Erythroblast (primary cell): ENCODE results near the gene VPS36.
"Not testable (repeated sequence)": the region's sequence is repeated elsewhere in the genome, so short reads cannot be mapped to it uniquely, and the experiment has no call there.

ENCODE experiments used
- GATA1 ChIP-seq: IDR thresholded peaks from 2 replicates; pipeline ENCODE4 v1.6.1; 2011; ENCODE audit warnings: low read depth, mild to moderate bottlenecking, control low read depth, low read length, moderate library complexity
- POLR2A ChIP-seq: IDR thresholded peaks from 2 replicates; pipeline ENCODE4 v1.6.1; 2011; ENCODE audit warnings: mild to moderate bottlenecking, low read length

- TF ChIP-seq POLR2A, GATA1: not testable (repeated sequence)
Observed at GRCh38 chr13:52491015-52491414, 40.6 kb upstream of the VPS36 start.
